Neural cell (in vitro differentiated cells): ENCODE measurements around the gene PTPRD.

Experiments
- CTCF ChIP-seq: fragments of 450-650 bp; IDR thresholded peaks from 2 replicates; pipeline ENCODE4 v1.5.1; 2014; ENCODE audit warnings: antibody characterized with exemption, mild to moderate bottlenecking, moderate library complexity; ENCODE audit not compliant: poor library complexity, severe bottlenecking
- EP300 ChIP-seq: fragments of 450-650 bp; conservative IDR thresholded peaks from 2 replicates; pipeline ENCODE4 v1.6.1; 2014; ENCODE audit warnings: antibody characterized with exemption, mild to moderate bottlenecking, moderate library complexity; ENCODE audit not compliant: poor library complexity, severe bottlenecking
- EZH2 ChIP-seq: fragments of 200-600, 300-800 bp; shearing (Covaris generic), sonication (generic); IDR thresholded peaks from 2 replicates; pipeline ENCODE4 v1.6.1; 2014; ENCODE audit warnings: antibody characterized with exemption, low read length, borderline replicate concordance, mild to moderate bottlenecking; ENCODE audit not compliant: insufficient read depth, poor library complexity, severe bottlenecking
- MXI1 ChIP-seq: fragments of 450-650 bp; conservative IDR thresholded peaks from 2 replicates; pipeline ENCODE4 v1.6.1; 2014; ENCODE audit warnings: antibody characterized with exemption, mild to moderate bottlenecking; ENCODE audit not compliant: poor library complexity, severe bottlenecking
- POLR2AphosphoS5 ChIP-seq: IDR thresholded peaks from 2 replicates; pipeline ENCODE4 v1.6.1; 2012
- RAD21 ChIP-seq: fragments of 450-650 bp; conservative IDR thresholded peaks from 2 replicates; pipeline ENCODE4 v1.6.1; 2014; ENCODE audit warnings: antibody characterized with exemption, mild to moderate bottlenecking, moderate library complexity
- REST ChIP-seq: IDR thresholded peaks from 2 replicates; pipeline ENCODE4 v1.6.1; 2012; ENCODE audit warnings: borderline replicate concordance
- TAF1 ChIP-seq: IDR thresholded peaks from 2 replicates; pipeline ENCODE4 v1.6.1; 2012; ENCODE audit warnings: low read depth

DNA sequence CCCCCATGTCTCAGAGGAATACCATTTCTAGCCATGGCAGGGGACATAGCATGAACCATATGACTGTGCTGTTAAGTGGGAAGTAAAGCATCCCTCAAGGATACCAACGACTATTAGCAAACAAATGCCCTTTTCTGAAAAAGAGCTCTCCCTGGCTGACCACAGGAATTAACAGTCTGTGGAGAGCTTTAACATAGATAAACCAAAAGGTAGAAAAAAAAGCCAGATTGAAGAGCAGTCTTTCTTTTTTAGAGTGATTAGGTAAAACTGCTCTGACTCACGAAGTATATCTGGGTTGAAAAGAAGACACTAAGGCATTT lies 2280.5 kb downstream of the PTPRD start:
- TF ChIP-seq CTCF (no peak), TAF1 (no peak), EZH2 (no peak), RAD21 (no peak), EP300 (no peak), REST (no peak), POLR2AphosphoS5 (no peak), MXI1 (no peak)
